C1 segment of cervical spinal cord (tissue), 14 donors: ENCODE measurements around the gene IMP4.

Source experiments
- DNase-seq, 14 donors: peaks; one replicate each; lab custom pipeline; 2025; lab: John Stamatoyannopoulos, UW

The IMP4 gene

DNA sequence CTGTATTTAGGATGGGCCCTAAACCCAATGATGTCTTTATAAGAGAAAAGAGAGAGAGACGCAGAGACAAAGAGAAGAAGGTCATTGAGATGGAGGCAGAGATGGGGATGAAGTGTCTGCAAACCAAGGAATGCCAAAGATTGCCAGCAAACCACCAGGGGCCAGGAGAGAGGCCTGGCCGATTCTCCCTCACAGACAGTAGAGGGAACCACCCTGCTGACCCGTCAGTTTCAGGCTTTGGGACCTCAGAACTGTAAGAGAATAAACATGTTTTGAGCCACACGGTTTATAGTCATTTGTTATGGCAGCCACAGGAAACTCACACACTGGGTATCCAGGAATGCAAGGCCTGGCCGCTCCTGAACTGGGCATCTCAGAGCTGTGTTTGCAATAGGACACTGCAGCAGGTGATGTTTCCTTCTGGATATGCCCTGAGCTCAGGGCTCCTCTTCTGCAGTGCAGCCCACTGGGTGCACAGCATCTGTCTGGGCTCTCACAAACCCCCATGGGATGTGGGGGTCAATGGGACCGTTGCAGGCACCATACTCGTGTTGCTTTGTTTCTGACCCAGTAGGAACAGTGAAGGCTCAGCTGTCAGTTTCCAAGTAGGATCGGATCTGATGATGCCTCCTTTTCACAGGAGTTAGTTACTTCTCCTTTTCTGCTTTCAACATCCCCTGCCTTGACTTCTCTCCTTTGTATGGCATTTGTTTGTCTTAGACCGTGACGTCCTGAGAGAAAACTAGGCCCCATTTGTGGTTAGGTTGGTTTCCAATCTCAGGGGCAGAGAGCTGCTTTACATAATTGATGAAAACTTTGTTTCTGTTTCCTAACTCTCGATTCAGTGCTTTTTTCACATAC is 34.0 kb downstream of the IMP4 start:
- DNase-seq, result no peak

GRCh38 chr2:130377491-130377890 is 34.8 kb downstream of the IMP4 start:
- no peak for DNase-seq

DNA sequence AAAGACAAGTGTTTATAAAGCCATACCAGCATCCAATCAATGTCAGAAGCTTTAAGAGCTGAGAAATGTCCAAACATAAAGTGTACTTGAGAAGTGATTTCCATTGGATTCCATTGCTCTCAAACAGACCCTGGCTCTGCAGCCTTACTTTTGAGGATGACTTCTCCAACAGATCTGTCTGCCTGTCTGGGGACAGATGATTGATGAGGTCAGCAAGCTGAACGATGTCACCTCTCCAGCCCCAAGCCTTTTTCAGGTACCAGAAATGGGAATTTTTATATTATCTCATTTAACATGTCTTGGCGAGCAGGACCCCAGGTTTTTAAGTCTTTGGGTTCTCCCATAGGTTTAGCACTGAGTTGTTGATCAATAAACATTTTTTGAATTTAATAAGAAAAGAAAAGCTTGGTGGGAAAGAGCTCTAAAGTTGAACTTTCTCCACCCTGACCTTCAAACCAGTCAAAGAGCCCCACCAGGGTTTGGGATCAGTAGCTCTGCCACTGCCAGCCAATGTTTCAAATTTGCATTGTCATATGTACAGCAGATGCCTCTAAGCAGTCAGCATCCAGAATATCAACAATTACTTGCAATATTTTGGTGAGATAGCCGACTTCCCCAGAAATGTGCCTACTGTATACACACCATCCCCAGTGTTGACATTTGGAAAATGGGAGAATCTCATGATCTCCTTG is 35.7 kb downstream of the IMP4 start:
- no peak for DNase-seq

DNA sequence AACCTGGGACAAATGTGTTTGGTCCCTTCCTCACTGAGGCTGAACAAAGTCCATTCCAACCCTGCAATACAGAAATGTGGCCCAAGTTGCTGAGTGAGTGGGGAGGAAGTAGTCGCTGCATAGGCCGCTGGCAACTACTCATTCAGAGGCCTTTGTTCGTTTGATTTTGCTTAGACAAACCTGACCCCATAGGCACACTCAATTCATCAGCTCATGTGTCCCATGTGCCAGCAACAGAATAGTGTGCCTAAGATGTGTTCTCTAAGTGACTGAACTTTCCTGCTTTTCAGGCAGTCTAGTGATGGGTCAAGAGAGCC is 36.2 kb downstream of the IMP4 start:
- no peak for DNase-seq

- DNase-seq, result no peak
Observed at GRCh38 chr2:130380096-130380934, 37.6 kb downstream of the IMP4 start.

DNA sequence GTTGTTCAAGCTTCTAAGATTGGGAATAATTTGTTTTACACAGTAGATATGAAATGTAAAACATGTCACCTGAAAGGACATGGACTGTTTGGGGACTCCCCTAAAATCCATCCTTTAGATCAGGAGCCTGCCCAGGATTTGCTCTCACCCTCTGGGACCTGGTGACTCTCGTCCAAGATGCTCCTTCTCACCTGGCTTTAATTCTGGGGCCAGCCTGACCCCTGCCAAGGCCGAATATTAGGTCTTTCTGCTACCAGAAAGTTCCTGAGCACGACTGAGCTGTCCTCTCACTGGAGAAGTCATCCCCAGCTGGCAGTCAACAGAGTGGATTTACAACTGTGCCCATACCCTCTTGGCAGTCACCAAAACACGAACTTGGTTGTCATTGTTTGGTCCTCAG is 38.4 kb downstream of the IMP4 start:
- no peak for DNase-seq

GRCh38 chr2:130381619-130382018 is 38.9 kb downstream of the IMP4 start:
- DNase-seq, result no peak

- DNase-seq, result no peak
Observed at GRCh38 chr2:130382313-130382917, 39.7 kb downstream of the IMP4 start.

GRCh38 chr2:130385709-130386108 is 43.0 kb downstream of the IMP4 start:
- no peak for DNase-seq

DNA sequence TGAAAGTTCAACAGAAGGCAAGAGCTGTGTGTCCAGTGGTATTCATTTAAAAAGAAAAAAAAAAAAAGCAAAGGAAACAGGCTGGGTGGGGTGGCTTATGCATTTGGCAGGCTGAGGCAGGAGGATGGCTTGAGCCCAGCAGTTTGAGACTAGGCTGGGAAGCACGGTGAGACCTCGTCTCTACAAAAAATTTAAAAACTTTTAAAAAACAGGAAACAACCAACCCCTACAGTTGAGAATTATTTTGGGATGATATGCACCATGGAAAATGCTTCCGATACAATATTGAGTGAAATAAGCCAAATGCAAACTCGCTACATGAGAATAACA is 44.3 kb downstream of the IMP4 start:
- no peak for DNase-seq

DNA sequence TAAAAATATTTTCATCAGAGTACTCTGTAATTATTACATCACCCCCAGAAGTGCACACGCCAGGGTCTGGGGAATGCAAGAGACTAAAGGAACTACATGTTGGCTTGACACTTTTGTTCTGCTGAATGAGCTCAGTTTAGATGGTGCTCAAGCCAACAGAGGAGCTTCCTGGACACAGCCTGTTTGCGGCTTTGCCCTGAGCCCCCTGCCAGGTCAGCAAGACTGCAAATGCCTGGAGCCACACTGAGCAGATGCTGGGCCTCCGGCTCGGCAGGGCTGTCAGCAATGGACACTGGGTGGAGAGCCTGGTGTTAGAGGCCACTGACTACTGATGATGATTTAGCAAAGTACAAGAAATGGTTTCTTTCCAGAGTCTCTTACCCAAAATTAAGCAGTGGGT is 45.1 kb downstream of the IMP4 start:
- DNase-seq, result no peak

DNA sequence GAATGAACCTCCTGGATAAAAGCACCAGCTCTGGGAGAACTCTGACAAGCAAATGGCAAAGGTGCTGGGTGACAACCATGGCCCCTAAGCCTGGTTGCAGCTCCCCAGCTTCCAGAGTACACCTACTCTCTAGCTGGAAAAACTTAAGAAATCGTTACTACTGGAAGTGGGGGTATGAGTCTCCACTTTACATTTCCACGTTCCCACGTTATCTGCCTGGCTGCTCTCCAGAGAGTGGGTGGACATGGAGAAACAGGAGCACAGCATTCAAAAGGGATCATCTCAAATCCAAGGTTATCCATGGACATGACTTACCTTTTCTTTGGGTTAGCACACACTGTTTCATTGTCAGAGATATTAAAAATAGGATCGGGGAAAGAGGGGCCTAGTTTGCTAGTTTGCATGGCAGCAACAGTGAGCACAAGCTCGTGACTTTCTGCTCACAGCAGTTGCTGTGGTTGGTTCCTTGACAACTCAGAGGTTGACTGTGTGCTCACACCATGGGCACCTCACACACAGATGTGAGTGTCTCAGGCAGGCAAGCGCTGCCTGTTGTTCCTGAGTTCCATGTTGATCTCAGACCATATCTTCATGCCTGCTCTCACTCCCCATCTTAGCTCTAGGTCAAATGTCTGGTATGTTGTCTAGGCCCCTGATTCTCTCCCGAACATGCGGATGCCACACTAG is 45.7 kb downstream of the IMP4 start:
- no peak for DNase-seq

DNA sequence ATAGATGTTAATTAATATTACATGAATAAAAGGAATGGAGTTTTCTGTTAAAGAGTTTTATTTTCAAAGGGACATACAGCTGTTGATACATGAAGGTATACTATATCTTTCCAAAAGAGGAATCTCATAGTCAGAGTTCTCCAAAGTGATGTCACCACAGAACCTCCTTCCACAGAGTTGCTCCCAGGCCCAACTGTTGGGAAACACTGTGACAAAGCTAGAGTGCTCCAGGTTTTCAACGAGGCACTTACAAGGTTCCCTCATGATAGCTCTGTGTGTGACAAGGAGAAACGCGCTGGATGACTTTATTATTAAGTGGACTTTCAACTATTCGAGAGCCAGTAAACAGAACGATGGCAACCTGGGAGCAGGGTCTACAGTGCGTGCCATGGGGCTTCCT is 46.7 kb downstream of the IMP4 start:
- DNase-seq, result no peak

DNA sequence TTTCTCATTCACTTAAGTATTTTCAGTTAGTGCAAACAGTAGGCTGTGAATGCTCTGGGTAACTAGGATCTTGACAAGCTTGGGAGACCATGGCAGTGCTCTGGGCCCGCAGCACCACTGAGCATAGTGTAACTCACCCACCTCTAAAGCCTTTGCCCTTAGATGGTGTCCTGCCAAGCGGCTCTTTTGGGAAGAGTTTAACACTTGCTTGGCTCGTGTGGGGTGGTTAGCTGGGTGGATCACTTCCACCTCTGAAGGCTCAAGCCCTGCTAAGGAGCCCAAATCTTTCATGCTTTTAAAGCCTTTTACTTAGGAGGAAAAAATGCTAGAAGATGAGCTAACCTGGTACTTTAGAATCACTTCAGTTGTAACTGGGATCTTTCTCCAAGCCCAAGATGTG is 47.1 kb downstream of the IMP4 start:
- no peak for DNase-seq

DNA sequence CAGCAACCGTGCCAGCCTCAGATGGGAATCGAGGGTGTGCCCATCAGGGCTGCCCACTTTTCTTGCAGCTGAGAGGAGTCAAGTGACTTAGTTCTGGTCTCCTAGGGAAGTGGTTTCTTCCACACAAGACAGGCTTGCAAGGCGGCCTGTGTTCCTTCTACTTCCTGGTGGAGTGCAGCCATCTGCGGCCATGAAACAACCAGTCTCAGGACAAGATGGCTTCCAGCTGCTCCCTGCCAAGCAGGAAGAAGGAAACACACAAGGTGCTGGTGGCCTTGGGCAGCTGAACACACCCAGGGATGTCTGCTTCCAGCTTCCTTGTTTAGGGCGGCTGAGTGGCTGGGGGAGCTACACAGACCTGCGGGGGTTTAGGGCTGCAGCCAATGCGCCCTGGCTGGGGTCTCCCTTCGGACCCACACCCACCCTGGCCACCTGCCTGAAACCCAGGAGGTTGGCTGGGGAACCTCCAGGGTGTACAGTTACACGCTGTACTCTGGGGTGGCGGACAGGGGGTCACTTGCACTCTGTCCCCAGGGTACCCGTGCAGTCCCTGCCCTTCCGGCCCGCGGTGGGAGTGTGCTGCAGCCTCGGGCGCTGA is 47.9 kb downstream of the IMP4 start:
- DNase-seq, result peak in 2 of 14 donors; percentile 23 to 37

- peak in 13 of 14 donors; percentile 16 to 84 (median 66) for DNase-seq
Observed at GRCh38 chr2:130391058-130391871, 48.6 kb downstream of the IMP4 start.

DNA sequence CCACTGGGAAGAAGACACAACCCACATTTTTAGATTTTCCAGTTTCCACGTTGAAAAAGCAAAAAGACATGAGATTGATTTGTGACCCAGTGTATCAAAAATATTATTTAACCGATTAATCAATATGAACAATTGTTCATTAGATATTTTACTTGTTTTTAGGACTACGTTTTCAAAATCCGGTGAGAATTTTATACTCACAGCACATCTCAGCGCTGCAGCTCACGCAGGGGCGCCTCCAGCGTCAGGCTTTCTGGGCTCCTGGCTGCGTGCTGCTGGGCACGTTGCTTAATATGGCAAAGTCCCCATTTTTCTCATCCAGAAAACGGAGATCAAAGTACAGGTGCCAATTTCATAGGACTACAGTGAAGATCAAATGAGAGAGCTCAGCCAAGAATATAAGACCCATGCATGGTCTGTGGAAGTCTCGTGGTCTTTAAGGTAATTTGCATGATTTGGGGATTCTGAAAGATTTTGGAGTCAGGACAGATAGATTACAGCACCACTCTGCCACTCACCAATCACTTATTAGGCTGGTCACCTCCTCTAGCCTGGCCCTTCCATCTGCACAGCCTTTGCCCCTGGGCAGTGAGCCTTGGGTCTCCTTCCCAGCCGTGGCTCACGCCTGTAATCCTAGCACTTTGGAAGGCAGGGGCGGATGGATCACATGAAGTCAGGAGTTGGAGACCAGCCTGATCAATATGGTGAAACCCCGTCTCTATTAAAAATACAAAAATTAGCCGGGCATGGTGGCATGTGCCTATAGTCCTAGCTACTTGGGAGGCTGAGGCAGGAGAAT is 49.4 kb downstream of the IMP4 start:
- DNase-seq, result no peak

DNA sequence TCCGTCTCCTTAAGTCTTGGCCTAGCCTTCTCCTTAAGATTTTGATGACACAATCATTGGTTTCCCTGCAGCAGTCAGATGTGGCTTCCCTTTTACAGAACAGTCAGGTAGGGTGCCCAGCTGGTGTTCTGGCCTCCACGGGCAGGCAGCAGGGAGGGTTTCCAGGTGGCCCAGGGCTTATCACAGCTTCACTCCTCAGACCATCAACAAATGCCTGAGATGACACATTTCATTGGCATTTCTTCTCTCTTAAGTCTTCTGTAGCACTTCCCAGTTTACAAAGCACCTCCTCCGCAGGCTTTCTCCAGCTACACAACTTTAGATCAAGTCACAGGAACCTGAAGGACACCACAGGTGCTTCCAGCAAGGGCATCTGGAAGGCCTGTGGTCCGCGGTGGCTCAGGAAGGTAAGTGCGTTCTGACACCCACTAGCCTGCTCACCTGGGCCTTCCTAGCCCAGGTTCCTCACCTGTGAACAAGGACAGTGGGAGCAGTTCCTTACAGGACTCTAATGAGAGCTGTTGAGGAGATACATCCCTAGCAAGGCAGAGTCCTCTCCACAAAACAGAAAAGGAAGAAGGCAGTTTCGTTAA is 50.7 kb downstream of the IMP4 start:
- DNase-seq, result no peak
